NB4 (cell line): Measurements from ENCODE around the gene RPL13A.

Experiments used
- CTCF ChIP-seq: IDR thresholded peaks from one replicate; pipeline ENCODE4 v1.5.1; 2012; ENCODE audit warnings: low read depth, low read length
- MYC ChIP-seq: IDR thresholded peaks from 2 replicates; pipeline ENCODE4 v1.6.1; 2011; ENCODE audit warnings: low read depth, low read length

- TF ChIP-seq CTCF (no peak), MYC (no peak)
These were observed 33.6 kb upstream of the RPL13A start for GRCh38 chr19:49453757-49454240.
